ENCODE measurements around the gene DDX41.

The DDX41 gene

DNA sequence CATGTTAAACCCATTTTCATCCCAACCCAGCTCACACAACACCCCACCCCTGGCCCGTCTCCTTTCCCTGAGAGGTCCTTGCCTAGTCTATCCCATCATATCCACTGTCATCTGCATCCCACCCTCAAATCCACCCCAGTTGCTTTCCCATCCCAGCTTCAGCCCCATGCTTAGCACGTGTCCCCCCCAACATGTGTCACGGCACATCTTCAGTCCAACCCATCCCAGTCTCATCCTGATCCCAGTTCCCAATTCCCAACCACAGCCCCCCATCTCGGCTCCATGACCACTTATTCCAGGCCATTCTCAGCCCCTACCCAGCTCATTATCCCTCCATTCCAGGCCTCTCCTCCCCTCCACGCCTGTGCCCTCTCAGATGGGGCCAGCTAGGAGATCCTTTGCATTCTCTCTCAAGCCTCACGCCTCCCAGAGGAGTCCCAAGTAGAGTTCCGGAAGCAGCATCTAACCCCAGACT is 42.7 kb downstream of the DDX41 start:
- in situ Hi-C loops (cut with MboI; ENCODE audit: low pct_unique_long_range_greater_than_20kb, low sequenced_read_pairs) = no loop called here
- no peak for DNase-seq

GRCh38 chr5:177473443-177474001 is 43.2 kb downstream of the DDX41 start, which contains the start of gene DBN1:
TSS of gene DBN1 (minus strand) at chr5:177473634. CDS start at chr5:177473521, 113 bp downstream.
- no peak for DNase-seq
- in situ Hi-C loops (cut with MboI; ENCODE audit: low pct_unique_long_range_greater_than_20kb, low sequenced_read_pairs) = no loop called here

DNA sequence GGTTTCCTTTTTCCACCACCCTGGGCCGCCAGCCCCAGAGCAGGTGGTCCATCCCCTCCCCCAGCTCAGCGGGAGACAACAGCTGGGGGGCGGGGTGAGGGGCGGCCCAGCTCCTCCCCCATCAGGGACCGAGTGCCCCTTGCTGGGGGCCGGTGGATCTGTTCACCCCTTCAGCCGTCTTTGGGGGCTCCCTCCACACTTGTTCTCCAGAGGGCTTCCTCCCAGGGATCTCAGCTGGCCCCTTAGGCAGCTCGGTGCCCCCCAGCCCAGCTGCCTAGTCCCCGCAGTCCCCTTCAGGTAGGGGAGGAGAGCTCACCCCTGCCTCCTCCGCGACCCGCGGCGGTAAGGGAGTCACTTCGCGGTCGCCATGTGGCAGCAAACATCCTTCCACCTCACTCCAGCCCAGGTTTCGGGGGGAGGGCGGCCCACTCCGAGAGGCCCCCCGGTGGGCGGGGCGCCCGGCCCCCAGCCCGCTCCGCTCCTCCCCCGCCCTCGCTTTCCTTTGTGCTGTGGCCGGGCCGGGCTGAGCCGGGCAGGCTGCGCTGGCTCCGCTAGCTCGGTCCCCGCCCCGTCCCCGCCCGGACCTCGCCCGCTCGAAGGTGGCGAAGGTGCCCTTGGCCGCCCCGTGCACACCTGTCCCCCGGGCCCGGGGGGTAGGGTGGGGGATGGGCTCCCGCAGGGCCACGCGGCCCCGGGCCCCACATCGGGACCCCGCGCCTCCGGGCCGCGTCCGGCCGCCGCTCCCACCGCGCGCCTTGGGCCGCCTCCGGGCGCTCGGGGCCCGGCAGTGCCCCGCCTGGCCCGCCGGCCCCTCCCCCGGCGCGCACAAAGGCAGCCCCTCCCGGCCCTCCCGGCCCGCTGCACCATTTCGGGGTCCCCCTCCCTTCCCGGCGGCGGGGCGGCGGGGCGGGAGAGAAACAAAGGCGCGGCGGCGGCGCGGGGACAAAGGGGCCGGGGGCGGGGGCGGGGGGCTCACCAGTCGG is 44.0 kb downstream of the DDX41 start:
- in situ Hi-C loops (cut with MboI; ENCODE audit: low pct_unique_long_range_greater_than_20kb, low sequenced_read_pairs) = no loop called here
- peak; percentile 63 for DNase-seq

GRCh38 chr5:177471610-177472356 is 45.0 kb downstream of the DDX41 start:
- in situ Hi-C loops (cut with MboI; ENCODE audit: low pct_unique_long_range_greater_than_20kb, low sequenced_read_pairs) = no loop called here
- DNase-seq = no peak

DNA sequence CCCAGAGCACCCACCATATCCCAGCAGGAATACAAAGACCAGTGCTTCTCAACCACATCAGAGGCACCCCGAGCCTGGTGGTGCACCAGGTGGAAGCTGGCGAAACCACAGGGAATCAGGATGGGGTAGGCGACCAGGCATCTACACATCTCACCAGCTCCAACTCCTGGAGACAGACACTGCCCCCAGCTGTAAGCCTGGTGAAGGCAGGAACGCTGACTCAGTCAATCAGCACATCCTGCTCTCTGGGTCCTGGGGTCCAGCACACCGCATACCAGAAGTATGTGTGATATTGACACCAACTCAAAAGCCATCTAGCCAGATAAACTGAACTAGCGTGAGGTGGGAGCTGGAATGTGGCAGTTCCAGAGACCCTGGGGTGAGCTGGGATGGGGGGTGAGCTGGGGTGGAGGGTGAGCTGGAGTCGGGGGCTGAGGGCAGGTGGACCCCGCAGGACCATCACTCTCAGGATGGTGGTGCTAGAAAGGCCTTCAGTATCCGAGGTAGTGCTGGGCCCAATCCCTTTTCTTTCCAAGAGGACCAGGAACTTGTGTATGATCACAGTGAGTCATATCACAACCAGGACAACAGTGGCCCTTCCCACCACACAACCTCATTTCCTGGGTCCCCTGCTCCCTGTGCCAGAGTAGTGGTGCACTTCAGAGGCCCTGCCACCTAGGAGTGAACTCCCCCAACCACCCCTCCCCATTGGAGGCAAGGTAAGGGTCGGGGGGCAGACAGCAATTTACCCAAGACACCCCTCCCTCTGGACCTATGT is 45.8 kb downstream of the DDX41 start:
- no peak for DNase-seq
- in situ Hi-C loops (cut with MboI; ENCODE audit: low pct_unique_long_range_greater_than_20kb, low sequenced_read_pairs) = no loop called here

- DNase-seq = no peak
- in situ Hi-C loops (cut with MboI; ENCODE audit: low pct_unique_long_range_greater_than_20kb, low sequenced_read_pairs) = no loop called here
These were observed 46.8 kb downstream of the DDX41 start for GRCh38 chr5:177469750-177470525.

DNA sequence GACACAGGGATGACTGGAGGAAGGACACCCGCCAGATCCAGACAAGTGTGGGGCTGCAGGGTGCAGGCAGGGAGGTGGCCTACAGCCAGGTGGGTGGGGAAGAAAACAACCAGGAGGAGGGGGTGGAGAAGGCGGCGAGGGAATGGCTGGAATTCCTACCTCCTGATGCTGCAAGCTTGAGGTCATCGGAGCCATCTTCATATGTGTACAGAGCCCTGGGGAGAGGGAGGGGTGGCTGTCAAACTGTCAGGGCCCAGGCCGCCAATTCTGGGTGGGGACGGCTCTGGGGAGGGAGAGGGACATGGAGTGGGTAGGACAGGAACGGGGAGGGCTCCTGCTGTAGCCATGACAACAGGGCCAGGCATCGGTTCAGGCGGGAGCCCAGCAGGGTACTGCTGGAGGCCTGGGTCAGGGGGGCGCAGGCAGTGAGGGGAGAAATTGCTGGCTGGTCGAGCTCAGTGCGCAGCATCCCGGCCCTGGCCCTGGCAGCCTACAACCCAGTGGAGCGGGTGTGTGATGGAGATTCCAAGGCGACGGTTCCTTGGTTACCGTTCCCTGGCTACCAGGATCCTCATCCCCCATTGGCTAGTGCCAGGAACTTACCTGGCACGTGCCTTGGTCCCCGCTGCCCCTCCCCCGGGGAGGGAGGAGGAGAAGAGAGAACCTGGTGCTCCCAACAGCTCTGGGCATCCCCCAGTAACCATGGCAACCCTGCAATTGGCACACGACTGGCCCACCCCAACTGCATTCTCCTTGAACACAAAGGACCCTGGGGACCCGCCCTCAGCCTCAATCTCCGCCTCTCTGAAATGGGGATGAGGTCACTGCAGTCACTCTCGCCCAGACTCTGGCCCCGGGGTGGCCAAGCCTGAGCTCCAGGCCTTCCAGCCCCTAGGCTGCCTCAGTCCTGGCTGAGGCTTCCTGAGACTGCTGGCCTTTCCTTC is 47.8 kb downstream of the DDX41 start:
- in situ Hi-C loops (cut with MboI; ENCODE audit: low pct_unique_long_range_greater_than_20kb, low sequenced_read_pairs) = no loop called here
- no peak for DNase-seq

GRCh38 chr5:177468329-177468684 is 48.5 kb downstream of the DDX41 start:
- no peak for DNase-seq
- in situ Hi-C loops (cut with MboI; ENCODE audit: low pct_unique_long_range_greater_than_20kb, low sequenced_read_pairs) = no loop called here

GRCh38 chr5:177467436-177467835 is 49.3 kb downstream of the DDX41 start:
- in situ Hi-C loops (cut with MboI; ENCODE audit: low pct_unique_long_range_greater_than_20kb, low sequenced_read_pairs) = no loop called here

DNA sequence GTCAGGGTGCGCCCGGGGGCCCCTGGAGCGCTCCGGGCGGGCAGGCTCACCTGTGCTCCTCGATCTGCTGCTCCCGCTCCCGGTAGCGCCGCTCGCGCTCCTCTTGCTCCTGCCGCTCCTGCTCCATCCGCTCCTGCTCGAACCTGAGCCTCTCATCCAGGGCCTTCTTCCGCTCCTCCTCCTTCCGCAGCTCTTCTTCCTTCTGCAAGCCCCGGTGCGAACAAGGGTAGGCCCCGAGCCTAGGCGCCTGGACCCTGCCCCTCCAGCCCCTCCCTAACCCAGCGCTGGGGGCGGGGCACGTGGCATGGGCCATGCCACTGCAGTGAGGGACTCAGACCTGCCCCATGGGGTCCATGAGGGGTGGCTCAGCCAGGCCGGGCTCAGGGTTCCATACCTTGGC is 49.9 kb downstream of the DDX41 start:
- in situ Hi-C loops (cut with MboI; ENCODE audit: low pct_unique_long_range_greater_than_20kb, low sequenced_read_pairs) = no loop called here
- DNase-seq = no peak

More at GRCh38 chr5:177467436-177467835, 49.3 kb downstream of the DDX41 start:
- DNase-seq = no peak

DNA sequence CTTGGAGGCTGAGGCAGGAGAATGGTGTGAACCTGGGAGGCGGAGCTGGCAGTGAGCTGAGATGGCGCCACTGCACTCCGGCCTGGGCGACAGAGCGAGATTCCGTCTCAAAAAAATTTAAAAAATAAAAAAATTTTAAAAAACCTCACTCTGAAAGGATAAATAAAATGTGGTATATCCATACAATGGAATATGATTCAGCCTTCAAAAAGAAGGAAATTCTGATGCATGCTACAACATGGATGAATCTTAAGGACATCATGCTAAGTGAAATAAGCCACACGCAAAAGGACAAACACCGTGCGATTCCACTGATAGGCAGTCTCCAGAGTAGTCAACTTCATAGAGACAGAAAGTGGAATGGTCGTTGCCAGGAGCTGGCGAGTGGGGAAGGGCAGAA is 51.7 kb downstream of the DDX41 start:
- in situ Hi-C loops (cut with MboI; ENCODE audit: low pct_unique_long_range_greater_than_20kb, low sequenced_read_pairs) = no loop called here
- DNase-seq = no peak

DNA sequence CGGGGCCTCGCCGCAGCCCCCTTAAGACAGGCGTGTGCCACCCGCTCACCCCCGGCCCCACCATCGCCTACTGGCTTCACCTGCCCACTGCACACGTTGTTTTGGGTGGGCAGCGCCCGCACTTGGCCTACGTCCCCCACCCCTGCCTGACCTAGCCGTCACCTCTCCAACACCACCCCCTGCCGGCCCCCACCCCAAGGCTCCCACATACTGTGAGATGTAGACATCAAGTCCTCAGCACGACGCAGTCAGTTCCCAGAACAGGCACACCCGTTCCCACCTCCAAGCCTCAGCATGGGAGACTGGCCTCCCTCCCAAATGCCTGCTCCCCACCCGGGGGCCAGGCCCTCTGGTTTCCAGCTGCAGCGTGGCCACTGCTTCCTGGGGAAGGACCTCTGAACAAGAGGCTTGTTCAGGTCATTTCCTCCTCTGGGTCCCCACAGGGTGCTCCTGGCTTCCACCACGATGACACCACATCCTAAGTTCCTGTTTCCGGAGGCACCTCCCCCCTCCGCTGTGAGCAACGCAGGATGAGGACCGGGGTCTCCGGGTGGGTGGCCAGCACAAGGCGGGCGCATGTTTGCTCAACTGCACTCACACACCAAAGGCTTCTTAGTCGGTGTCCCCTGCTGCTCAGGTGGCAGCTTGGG is 54.6 kb downstream of the DDX41 start:
- in situ Hi-C loops (cut with MboI; ENCODE audit: low pct_unique_long_range_greater_than_20kb, low sequenced_read_pairs) = no loop called here
- DNase-seq = peak; percentile 72

All from KBM-7 (cell line).